ENCODE data around the gene ALOX12B. TPM values are rescaled to one million over a fixed set of nuclear protein-coding genes. Genes with fewer than 3 reads are reported as not detected.
"Not testable (repeated sequence)": the region's sequence is repeated elsewhere in the genome, so short reads cannot be mapped to it uniquely, and the experiment has no call there.

The ALOX12B gene
- polyA plus RNA-seq, 1 donor = 1.1 TPM

- no peak for DNase-seq
Measured at GRCh38 chr17:8064561-8065019, 22.9 kb downstream of the ALOX12B start.

DNA sequence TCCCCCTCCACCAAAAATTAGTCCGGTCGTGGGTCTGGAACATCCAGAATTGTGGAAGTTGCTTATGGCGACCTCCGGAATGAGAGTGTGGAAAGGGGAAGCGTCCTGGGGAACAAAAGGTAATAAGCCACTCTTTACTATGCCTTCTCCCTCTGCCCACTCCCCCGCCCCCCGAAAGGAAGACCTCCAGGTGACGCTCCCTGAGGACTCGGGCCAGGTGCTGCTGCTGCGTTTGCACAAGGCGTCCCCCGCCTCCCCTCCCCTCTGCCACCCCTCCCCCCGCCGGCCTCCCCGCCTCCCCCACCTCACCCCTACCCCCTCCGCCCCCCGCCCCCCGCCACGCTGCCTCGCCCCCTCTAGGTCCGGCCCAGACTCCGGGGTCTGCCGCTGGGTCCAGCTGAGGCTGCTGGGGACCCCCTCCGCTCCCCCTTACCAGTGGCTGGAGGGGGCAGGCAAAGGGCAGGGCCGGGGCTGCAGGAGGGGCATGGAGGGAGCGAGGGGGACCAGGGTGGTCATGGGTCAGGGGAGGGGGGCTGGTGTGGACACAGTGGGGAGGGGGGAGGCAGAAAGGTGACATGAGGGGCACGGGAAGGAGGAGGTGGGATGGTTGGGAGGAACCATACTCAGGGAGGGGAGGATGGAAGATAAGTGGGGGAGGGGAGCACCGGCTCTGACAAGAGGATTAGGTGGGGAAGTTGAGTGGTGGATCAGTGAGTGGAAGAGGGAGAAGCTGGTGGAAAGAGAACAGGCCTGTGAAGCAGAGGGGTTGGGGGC, 23.6 kb downstream of the ALOX12B start:
- DNase-seq = no peak

- DNase-seq = no peak
Measured at GRCh38 chr17:8062807-8063483, 24.6 kb downstream of the ALOX12B start.

DNA sequence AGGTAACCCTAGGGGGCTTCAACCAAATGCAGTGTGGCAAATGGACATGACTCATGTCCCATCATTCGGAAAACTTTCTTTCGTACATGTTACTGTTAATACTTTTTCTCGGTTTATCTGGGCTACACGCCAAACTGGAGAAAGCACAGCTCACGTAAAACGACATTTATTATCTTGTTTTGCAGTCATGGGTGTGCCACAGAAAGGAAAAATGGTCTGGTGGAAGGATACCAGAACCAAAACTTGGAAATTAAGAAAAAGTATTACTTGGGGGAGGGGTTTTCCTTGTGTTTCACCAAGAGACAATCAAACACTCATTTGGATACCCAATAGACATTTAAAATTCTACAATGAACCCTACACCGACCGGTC, 25.1 kb downstream of the ALOX12B start:
- DNase-seq = no peak

DNA sequence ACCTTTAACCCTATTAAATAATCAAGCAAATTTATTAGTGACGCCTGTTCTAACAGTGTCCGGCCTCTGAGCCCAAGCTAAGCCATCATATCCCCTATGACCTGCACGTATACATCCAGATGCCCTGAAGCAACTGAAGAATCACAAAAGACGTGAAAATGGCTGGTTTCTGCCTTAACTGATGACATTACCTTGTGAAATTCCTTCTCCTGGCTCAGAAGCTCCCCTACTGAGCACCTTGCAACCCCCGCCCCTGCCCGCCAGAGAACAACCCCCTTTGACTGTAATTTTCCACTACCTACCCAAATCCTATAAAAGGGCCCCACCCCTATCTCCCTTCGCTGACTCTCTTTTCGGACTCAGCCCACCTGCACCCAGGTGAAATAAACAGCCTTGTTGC, 25.7 kb downstream of the ALOX12B start:
- not testable (repeated sequence) for DNase-seq

GRCh38 chr17:8060274-8060673, 27.2 kb downstream of the ALOX12B start:
- peak; percentile 70 for DNase-seq

GRCh38 chr17:8059131-8059530, 28.4 kb downstream of the ALOX12B start:
- no peak for DNase-seq

GRCh38 chr17:8057691-8058114, 29.8 kb downstream of the ALOX12B start:
- peak; percentile 77 for DNase-seq

DNA sequence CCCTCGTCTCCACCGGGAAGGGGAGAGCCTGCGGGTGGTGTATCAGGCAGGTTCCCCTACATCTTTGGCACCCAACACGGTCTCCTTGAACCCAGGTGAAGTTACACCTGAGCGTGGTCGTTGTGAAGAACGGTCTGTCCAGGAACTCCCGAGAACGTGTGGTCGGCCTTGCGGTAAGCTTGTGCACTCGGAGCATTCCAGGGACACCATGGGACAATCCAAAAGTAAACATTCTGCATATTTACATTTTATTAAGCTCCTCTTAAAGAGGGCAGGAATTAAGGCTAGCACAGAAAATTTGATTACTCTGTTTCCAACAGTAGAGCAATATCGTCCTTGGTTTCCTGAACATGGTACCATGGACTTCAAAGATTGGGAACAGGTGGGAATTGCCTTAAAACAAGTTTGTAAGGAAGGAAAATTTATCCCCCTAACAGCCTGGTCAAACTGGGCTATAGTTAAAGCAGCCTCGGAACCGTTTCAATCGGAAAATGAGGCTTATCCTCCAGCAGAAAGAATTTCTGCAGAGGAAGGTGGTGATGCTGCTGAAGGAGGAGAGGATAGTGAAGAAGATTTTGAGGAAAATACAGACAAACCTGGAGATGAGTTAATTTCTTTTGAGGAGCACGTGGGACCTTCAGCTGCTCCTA, 30.4 kb downstream of the ALOX12B start:
- DNase-seq = no peak

DNA sequence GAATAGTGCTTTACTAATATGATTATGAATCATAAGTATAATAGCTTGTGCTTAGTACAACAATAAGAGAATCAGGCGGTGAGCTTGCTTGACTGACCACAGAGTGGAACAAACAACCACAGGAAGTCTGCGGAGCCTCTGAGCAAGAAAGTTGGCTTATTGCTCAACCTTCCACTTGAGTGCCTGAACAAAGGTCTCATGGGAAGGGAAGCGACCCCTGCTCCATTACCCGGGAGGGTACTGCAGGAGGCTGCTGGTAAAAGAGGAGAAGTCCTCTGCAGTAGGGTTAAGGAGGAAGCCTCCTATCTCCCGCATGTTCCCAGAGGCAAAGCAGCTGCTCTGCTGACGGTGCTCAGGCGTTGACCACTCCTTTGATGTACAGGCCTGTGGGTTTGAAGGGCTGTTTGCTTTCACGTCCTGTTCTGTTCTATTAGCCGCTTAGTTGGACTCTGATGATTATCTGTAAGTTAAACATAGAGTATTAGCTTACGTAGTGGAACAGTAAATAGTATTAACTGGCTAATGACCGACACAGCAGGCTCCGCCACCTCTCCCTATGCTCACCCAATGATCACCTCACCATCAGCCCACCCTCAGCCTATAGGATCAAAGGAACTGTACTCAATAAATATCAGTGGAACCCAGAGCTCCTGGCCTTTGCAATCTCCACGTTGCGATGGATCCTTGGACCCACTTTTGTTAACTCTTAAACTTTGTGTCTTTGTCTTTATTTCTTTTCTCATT, 31.1 kb downstream of the ALOX12B start:
- no peak for DNase-seq

GRCh38 chr17:8055851-8056231, 31.7 kb downstream of the ALOX12B start:
- no peak for DNase-seq

DNA sequence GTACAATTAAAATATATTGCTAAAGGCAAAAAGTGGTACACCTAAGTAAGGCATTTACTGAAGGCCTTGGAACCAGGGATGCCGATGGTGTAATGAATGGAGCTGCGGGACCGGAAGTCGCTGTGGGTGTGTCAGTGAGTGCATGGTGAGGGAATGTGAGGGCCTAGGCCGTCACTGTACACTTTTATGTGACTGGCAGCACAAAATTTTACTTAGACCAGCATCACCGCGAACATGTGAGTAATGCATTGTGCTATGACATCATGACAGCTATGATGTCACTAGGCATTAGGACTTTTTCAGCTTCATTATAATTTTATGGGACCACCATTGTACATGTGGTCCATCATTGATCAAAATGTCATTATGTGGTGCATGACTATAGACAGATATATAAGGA, 33.9 kb downstream of the ALOX12B start:
- DNase-seq = no peak

DNA sequence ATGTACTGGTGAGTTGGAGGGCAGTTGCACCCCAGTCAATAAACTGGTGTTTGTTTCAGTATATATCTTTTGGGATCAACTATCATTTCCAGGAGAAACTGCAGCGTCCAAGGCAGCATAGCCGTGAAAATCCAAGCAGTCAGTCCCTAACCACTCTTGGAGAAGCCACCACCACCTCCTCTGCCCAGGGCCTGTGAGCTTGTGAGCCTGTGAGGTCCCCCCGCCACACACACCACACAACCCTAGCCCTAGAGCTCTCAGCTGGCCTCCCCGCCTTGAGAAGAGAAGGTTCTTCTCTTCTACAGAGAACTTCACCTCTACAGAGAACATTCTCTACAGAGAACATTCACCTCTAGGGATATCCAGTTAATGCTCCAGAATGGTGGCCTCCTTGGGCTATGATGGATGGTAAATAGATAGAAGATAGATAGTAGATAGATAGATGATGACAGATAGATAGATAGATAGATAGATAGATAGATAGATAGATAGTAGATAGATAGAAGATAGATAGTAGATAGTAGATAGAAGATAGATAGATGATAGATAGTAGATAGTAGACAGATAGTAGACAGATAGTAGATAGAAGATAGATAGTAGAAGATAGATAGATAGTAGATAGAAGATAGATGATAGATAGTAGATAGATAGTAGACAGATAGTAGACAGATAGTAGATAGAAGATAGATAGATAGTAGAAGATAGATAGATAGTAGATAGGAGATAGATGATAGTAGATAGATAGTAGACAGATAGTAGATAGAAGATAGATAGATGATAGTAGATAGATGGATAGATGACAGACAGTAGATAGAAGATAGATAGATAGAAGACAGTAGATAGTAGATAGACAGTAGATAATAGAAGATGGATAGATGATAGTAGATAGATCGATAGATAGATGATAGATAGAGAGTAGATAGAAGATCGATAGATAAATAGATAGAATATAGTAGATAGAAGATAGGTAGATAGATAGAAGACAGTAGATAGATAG, 35.0 kb downstream of the ALOX12B start:
- no peak for DNase-seq

DNA sequence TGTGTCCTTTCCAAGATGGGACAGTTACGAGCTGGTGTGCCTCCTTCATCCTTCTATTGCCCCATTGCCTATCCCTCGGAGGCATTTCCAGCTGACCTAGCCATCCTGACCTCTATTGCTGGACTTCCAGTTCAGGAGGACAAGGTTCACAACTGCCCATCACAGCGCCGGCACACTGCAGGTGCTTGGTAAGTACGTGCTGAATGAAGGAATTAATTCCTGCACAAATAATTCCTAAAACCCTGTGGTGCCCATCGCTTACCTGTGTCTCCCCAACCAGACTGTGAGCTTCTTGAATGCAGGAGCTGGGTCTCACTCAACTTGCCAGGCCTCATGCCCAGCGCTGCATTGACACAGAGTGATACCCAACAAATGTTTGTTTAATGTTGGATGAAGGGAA, 35.7 kb downstream of the ALOX12B start:
- no peak for DNase-seq

DNA sequence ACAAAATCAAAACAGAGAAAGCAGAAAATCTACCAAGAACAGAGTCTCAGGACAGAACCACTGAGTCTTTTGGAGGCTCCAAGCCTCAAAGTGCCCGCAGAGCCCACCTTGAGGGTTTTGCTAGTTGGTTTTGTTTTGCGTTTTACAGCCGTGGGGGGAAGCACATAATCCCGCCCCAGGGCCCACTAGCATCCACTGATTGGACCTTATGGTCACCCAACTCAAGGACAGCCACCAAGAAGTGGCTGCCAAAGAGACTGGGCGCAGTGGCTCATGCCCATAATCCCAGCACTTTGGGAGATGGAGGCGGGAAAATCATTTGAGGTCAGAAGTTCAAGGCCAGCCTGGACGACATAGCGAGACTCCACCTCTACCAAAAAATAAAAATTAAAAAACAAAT, 38.8 kb downstream of the ALOX12B start:
- no peak for DNase-seq

DNA sequence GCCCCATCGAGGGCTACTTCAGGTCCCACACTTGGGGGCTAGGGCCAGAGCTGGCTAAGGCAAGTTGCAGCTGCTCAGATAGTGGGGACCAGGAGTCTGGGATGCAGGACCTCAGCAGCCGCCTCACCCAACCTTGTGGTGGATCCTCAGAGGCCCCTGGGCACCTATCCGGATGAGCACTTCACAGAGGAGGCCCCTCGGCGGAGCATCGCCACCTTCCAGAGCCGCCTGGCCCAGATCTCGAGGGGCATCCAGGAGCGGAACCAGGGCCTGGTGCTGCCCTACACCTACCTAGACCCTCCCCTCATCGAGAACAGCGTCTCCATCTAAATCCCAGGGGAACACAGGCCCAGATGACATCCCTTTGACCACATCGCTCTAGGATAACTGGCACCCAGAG, 39.3 kb downstream of the ALOX12B start:
- no peak for DNase-seq

- no peak for DNase-seq
Measured at GRCh38 chr17:8047769-8048110, 39.8 kb downstream of the ALOX12B start.

DNA sequence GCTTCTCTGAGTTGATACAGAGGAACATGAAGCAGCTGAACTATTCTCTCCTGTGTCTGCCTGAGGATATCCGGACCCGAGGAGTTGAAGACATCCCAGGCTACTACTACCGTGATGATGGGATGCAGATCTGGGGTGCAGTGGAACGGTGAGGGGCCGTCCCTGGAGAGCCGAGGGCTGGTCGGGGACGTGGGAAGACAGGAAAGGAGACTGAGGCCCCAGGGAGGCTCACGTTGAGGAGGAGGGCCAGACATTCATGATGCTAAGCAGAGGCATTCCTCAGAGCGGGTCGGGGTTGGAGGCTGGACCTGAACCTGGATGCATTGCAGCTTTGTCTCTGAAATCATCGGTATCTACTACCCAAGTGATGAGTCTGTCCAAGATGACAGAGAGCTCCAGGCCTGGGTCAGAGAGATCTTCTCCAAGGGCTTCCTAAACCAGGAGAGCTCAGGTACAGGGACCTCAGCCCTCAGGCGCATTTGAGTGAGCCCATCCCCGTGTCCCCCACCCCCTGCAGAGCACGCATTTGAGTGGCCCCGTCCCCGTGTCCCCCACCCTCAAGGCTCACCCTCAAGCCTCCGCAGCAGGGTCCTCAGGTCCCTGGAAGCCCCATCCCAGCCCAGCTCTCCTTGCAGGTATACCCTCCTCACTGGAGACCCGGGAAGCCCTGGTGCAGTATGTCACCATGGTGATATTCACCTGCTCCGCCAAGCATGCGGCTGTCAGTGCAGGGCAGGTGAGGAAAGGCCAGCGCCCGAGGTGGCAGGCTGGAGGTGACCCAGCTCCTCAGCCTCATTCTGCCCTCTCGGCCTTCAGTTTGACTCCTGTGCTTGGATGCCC, 40.4 kb downstream of the ALOX12B start:
- no peak for DNase-seq

GRCh38 chr17:8046306-8046928, 41.1 kb downstream of the ALOX12B start:
- no peak for DNase-seq

Data from left kidney (tissue), 2 donors.